ENCODE results near the gene GJB2.

GJB2 gene

GRCh38 chr13:20171364-20171763 is 21.4 kb downstream of the GJB2 start:
- no peak overlapping the region for H2BK5ac ChIP-seq (ENCODE audit: low read depth, low read length, poor library complexity, severe bottlenecking)
- H3K36me3 ChIP-seq (ENCODE audit: control insufficient read depth in 1 of 2, insufficient read depth in 2 of 2, low read depth in 1 of 2, low read length in 2 of 2), result no peaks in the 10 kb centered on the region
- no peak overlapping the region for H2AK5ac ChIP-seq (ENCODE audit: low read length, severe bottlenecking)
- H3K27me3 ChIP-seq (ENCODE audit: control insufficient read depth in 1 of 2, insufficient read depth in 1 of 2, low read length in 2 of 2), result peaks cover 9 to 29% of the 10 kb centered on the region in 2 experiments
- no peak overlapping the region for H4K91ac ChIP-seq (ENCODE audit: low read length)
- no peak overlapping the region for H3K14ac ChIP-seq (ENCODE audit: low read length in 2 of 2)
- no peak overlapping the region for H3K9ac ChIP-seq (ENCODE audit: low read length)
- no peak overlapping the region for H4K8ac ChIP-seq (ENCODE audit: low read length)
- H3K4ac ChIP-seq (ENCODE audit: low read depth in 1 of 2, low read length in 2 of 2), result no peak overlapping the region
- no peaks in the 10 kb centered on the region for H3K9me3 ChIP-seq (ENCODE audit: control insufficient read depth, low read length)
- H2AFZ ChIP-seq (ENCODE audit: low read depth, low read length), result no peak overlapping the region
- no peak for DNase-seq
- H2BK12ac ChIP-seq (ENCODE audit: low read length in 2 of 2), result no peak overlapping the region
- no peaks in the 10 kb centered on the region for H3K79me1 ChIP-seq (replicated peaks; ENCODE audit: low read length, poor library complexity, severe bottlenecking)
- H3K27ac ChIP-seq (ENCODE audit: low read length, poor library complexity, severe bottlenecking), result no peak overlapping the region
- no peak overlapping the region for H3K18ac ChIP-seq (ENCODE audit: low read depth in 1 of 2, low read length in 2 of 2)
- no peak overlapping the region for H3K4me2 ChIP-seq (ENCODE audit: low read length, poor library complexity, severe bottlenecking)
- peaks cover 6% of the 10 kb centered on the region for H3K4me1 ChIP-seq (ENCODE audit: control insufficient read depth, insufficient read depth, low read depth, low read length)
- H3K4me3 ChIP-seq (ENCODE audit: insufficient read depth in 1 of 2, low read depth in 1 of 2, low read length in 2 of 2), result no peak overlapping the region
- no peak overlapping the region for H3K23ac ChIP-seq (ENCODE audit: low read length in 2 of 2)
- H2BK15ac ChIP-seq (ENCODE audit: low read depth, poor library complexity, severe bottlenecking), result no peak overlapping the region
- no peak overlapping the region for H2BK120ac ChIP-seq (ENCODE audit: low read depth, low read length)
- no CpG with 5 or more reads among the region's 1 CpG for WGBS

- no peak overlapping the region for H3K4me3 ChIP-seq (ENCODE audit: insufficient read depth in 1 of 2, low read depth in 1 of 2, low read length in 2 of 2)
- no peak overlapping the region for H2AFZ ChIP-seq (ENCODE audit: low read depth, low read length)
- no peaks in the 10 kb centered on the region for H3K9me3 ChIP-seq (ENCODE audit: control insufficient read depth, low read length)
- H2BK15ac ChIP-seq (ENCODE audit: low read depth, poor library complexity, severe bottlenecking), result no peak overlapping the region
- H3K79me1 ChIP-seq (replicated peaks; ENCODE audit: low read length, poor library complexity, severe bottlenecking), result no peaks in the 10 kb centered on the region
- no peak overlapping the region for H2AK5ac ChIP-seq (ENCODE audit: low read length, severe bottlenecking)
- no peak overlapping the region for H3K23ac ChIP-seq (ENCODE audit: low read length in 2 of 2)
- H3K18ac ChIP-seq (ENCODE audit: low read depth in 1 of 2, low read length in 2 of 2), result no peak overlapping the region
- DNase-seq, result no peak
- H2BK12ac ChIP-seq (ENCODE audit: low read length in 2 of 2), result no peak overlapping the region
- no peaks in the 10 kb centered on the region for H3K36me3 ChIP-seq (ENCODE audit: control insufficient read depth in 1 of 2, insufficient read depth in 2 of 2, low read depth in 1 of 2, low read length in 2 of 2)
- no peak overlapping the region for H3K14ac ChIP-seq (ENCODE audit: low read length in 2 of 2)
- no peak overlapping the region for H3K4ac ChIP-seq (ENCODE audit: low read depth in 1 of 2, low read length in 2 of 2)
- WGBS, result 83% methylated on average over 5 of the region's 5 CpGs
- H4K8ac ChIP-seq (ENCODE audit: low read length), result no peak overlapping the region
- H3K4me1 ChIP-seq (ENCODE audit: control insufficient read depth, insufficient read depth, low read depth, low read length), result peaks cover 6% of the 10 kb centered on the region
- peaks cover 11 to 33% of the 10 kb centered on the region in 2 experiments for H3K27me3 ChIP-seq (ENCODE audit: control insufficient read depth in 1 of 2, insufficient read depth in 1 of 2, low read length in 2 of 2)
- H3K4me2 ChIP-seq (ENCODE audit: low read length, poor library complexity, severe bottlenecking), result no peak overlapping the region
- no peak overlapping the region for H2BK5ac ChIP-seq (ENCODE audit: low read depth, low read length, poor library complexity, severe bottlenecking)
- H4K91ac ChIP-seq (ENCODE audit: low read length), result no peak overlapping the region
- H2BK120ac ChIP-seq (ENCODE audit: low read depth, low read length), result no peak overlapping the region
- H3K27ac ChIP-seq (ENCODE audit: low read length, poor library complexity, severe bottlenecking), result no peak overlapping the region
- no peak overlapping the region for H3K9ac ChIP-seq (ENCODE audit: low read length)
Observed at GRCh38 chr13:20170921-20171320, 21.8 kb downstream of the GJB2 start.

GRCh38 chr13:20168396-20168795 is 24.3 kb downstream of the GJB2 start:
- no peak overlapping the region for H3K4ac ChIP-seq (ENCODE audit: low read depth in 1 of 2, low read length in 2 of 2)
- H3K23ac ChIP-seq (ENCODE audit: low read length in 2 of 2), result no peak overlapping the region
- no peak overlapping the region for H3K9ac ChIP-seq (ENCODE audit: low read length)
- no peak overlapping the region for H3K18ac ChIP-seq (ENCODE audit: low read depth in 1 of 2, low read length in 2 of 2)
- no peak overlapping the region for H2AK5ac ChIP-seq (ENCODE audit: low read length, severe bottlenecking)
- no peak overlapping the region for H3K4me2 ChIP-seq (ENCODE audit: low read length, poor library complexity, severe bottlenecking)
- no peak overlapping the region for H4K8ac ChIP-seq (ENCODE audit: low read length)
- WGBS, result 96% methylated on average over 6 of the region's 7 CpGs
- no peaks in the 10 kb centered on the region for H3K9me3 ChIP-seq (ENCODE audit: control insufficient read depth, low read length)
- no peak overlapping the region for H2BK5ac ChIP-seq (ENCODE audit: low read depth, low read length, poor library complexity, severe bottlenecking)
- H3K79me1 ChIP-seq (replicated peaks; ENCODE audit: low read length, poor library complexity, severe bottlenecking), result no peaks in the 10 kb centered on the region
- H2BK15ac ChIP-seq (ENCODE audit: low read depth, poor library complexity, severe bottlenecking), result no peak overlapping the region
- no peak overlapping the region for H3K4me3 ChIP-seq (ENCODE audit: insufficient read depth in 1 of 2, low read depth in 1 of 2, low read length in 2 of 2)
- no peak for DNase-seq
- no peak overlapping the region for H2BK12ac ChIP-seq (ENCODE audit: low read length in 2 of 2)
- no peak overlapping the region for H2AFZ ChIP-seq (ENCODE audit: low read depth, low read length)
- H2BK120ac ChIP-seq (ENCODE audit: low read depth, low read length), result no peak overlapping the region
- H3K36me3 ChIP-seq (ENCODE audit: control insufficient read depth in 1 of 2, insufficient read depth in 2 of 2, low read depth in 1 of 2, low read length in 2 of 2), result no peaks in the 10 kb centered on the region
- no peak overlapping the region for H3K14ac ChIP-seq (ENCODE audit: low read length in 2 of 2)
- H4K91ac ChIP-seq (ENCODE audit: low read length), result no peak overlapping the region
- no peak overlapping the region for H3K27ac ChIP-seq (ENCODE audit: low read length, poor library complexity, severe bottlenecking)
- H3K4me1 ChIP-seq (ENCODE audit: control insufficient read depth, insufficient read depth, low read depth, low read length), result no peaks in the 10 kb centered on the region
- peaks cover 15 to 37% of the 10 kb centered on the region in 2 experiments for H3K27me3 ChIP-seq (ENCODE audit: control insufficient read depth in 1 of 2, insufficient read depth in 1 of 2, low read length in 2 of 2)

- no peaks in the 10 kb centered on the region for H3K9me3 ChIP-seq (ENCODE audit: control insufficient read depth, low read length)
- H3K4me3 ChIP-seq (ENCODE audit: insufficient read depth in 1 of 2, low read depth in 1 of 2, low read length in 2 of 2), result no peak overlapping the region
- no peak overlapping the region for H2BK5ac ChIP-seq (ENCODE audit: low read depth, low read length, poor library complexity, severe bottlenecking)
Observed at GRCh38 chr13:20165417-20166257, 27.1 kb downstream of the GJB2 start.

More at GRCh38 chr13:20165417-20166257, 27.1 kb downstream of the GJB2 start:
- H2BK120ac ChIP-seq (ENCODE audit: low read depth, low read length), result no peak overlapping the region
- H3K14ac ChIP-seq (ENCODE audit: low read length in 2 of 2), result no peak overlapping the region
- H2BK12ac ChIP-seq (ENCODE audit: low read length in 2 of 2), result no peak overlapping the region
- H3K4ac ChIP-seq (ENCODE audit: low read depth in 1 of 2, low read length in 2 of 2), result no peak overlapping the region
- H3K27ac ChIP-seq (ENCODE audit: low read length, poor library complexity, severe bottlenecking), result no peak overlapping the region
- peaks cover 12% of the 10 kb centered on the region for H3K4me1 ChIP-seq (ENCODE audit: control insufficient read depth, insufficient read depth, low read depth, low read length)
- no peak overlapping the region for H3K4me2 ChIP-seq (ENCODE audit: low read length, poor library complexity, severe bottlenecking)
- H3K27me3 ChIP-seq (ENCODE audit: control insufficient read depth in 1 of 2, insufficient read depth in 1 of 2, low read length in 2 of 2), result peaks cover 21 to 46% of the 10 kb centered on the region in 2 experiments
- H3K79me1 ChIP-seq (replicated peaks; ENCODE audit: low read length, poor library complexity, severe bottlenecking), result no peaks in the 10 kb centered on the region
- H3K36me3 ChIP-seq (ENCODE audit: control insufficient read depth in 1 of 2, insufficient read depth in 2 of 2, low read depth in 1 of 2, low read length in 2 of 2), result peaks cover 0 to 7% of the 10 kb centered on the region in 2 experiments
- no peak overlapping the region for H2BK15ac ChIP-seq (ENCODE audit: low read depth, poor library complexity, severe bottlenecking)
- H4K91ac ChIP-seq (ENCODE audit: low read length), result no peak overlapping the region
- no peak for DNase-seq
- no peak overlapping the region for H4K8ac ChIP-seq (ENCODE audit: low read length)
- no peak overlapping the region for H2AFZ ChIP-seq (ENCODE audit: low read depth, low read length)
- no peak overlapping the region for H3K23ac ChIP-seq (ENCODE audit: low read length in 2 of 2)
- H3K18ac ChIP-seq (ENCODE audit: low read depth in 1 of 2, low read length in 2 of 2), result no peak overlapping the region
- no peak overlapping the region for H3K9ac ChIP-seq (ENCODE audit: low read length)
- 75% methylated on average over 6 of the region's 11 CpGs for WGBS
- H2AK5ac ChIP-seq (ENCODE audit: low read length, severe bottlenecking), result no peak overlapping the region
